Stimulated activated naive CD4-positive, alpha-beta T cell treated with Interleukin-2 at 50 U/mL for 16 hours (primary cell): ENCODE measurements around the gene CDH22.

Source experiments
- DNase-seq: peaks from one replicate; lab custom pipeline; 2025; lab: John Stamatoyannopoulos, UW

The CDH22 gene

GRCh38 chr20:46323557-46323956 is 15.3 kb upstream of the CDH22 start:
- no peak for DNase-seq

GRCh38 chr20:46322641-46323040 is 14.3 kb upstream of the CDH22 start:
- no peak for DNase-seq

GRCh38 chr20:46317685-46318177 is 9.4 kb upstream of the CDH22 start:
- no peak for DNase-seq

- DNase-seq, result no peak
Observed at GRCh38 chr20:46316984-46317684, 8.8 kb upstream of the CDH22 start.

- no peak for DNase-seq
Observed at GRCh38 chr20:46315311-46315710, 7.0 kb upstream of the CDH22 start.

GRCh38 chr20:46312945-46313861 is 4.9 kb upstream of the CDH22 start:
- DNase-seq, result no peak

- no peak for DNase-seq
Observed at GRCh38 chr20:46312075-46312944, 4.0 kb upstream of the CDH22 start.

GRCh38 chr20:46311719-46312074 is 3.4 kb upstream of the CDH22 start:
- DNase-seq, result no peak

GRCh38 chr20:46311039-46311650 is 2.8 kb upstream of the CDH22 start:
- no peak for DNase-seq

GRCh38 chr20:46309945-46310344 is 1.6 kb upstream of the CDH22 start:
- DNase-seq, result no peak

GRCh38 chr20:46307999-46308257 is 370 bp downstream of the CDH22 start:
- DNase-seq, result no peak

GRCh38 chr20:46307139-46307998 is 929 bp downstream of the CDH22 start:
- DNase-seq, result peak; percentile 66

- DNase-seq, result no peak
Observed at GRCh38 chr20:46306743-46307138, 1.6 kb downstream of the CDH22 start.

- no peak for DNase-seq
Observed at GRCh38 chr20:46305973-46306360, 2.3 kb downstream of the CDH22 start.

GRCh38 chr20:46305331-46305972 is 2.8 kb downstream of the CDH22 start:
- DNase-seq, result no peak

- no peak for DNase-seq
Observed at GRCh38 chr20:46304852-46305251, 3.4 kb downstream of the CDH22 start.

GRCh38 chr20:46304361-46304760 is 3.9 kb downstream of the CDH22 start:
- DNase-seq, result no peak

GRCh38 chr20:46303176-46303956 is 4.9 kb downstream of the CDH22 start:
- DNase-seq, result no peak

- no peak for DNase-seq
Observed at GRCh38 chr20:46302106-46302505, 6.2 kb downstream of the CDH22 start.

GRCh38 chr20:46300281-46300680 is 8.0 kb downstream of the CDH22 start:
- DNase-seq, result no peak
